DOHH2 (cell line): ENCODE results near the gene NEDD4L.

Source experiments
- H3F3A ChIP-seq: fragments of 200-600 bp; sonication (generic), shearing (Covaris generic); 2 replicates; pipeline ENCODE4 v1.6.0; 2016; ENCODE audit warnings: antibody characterized with exemption, mild to moderate bottlenecking; ENCODE audit not compliant: control insufficient read depth, insufficient read depth
- H3K27ac ChIP-seq: fragments of 200-600 bp; sonication (generic); 2 replicates; pipeline ENCODE4 v1.5.1; 2014; ENCODE audit warnings: low read depth, mild to moderate bottlenecking, low read length, moderate library complexity
- H3K27me3 ChIP-seq: fragments of 200-600 bp; sonication (generic); 2 replicates; pipeline ENCODE4 v1.6.1; 2014; ENCODE audit warnings: mild to moderate bottlenecking, low read length, mixed read lengths; ENCODE audit not compliant: control insufficient read depth
- H3K36me3 ChIP-seq: fragments of 200-600 bp; sonication (generic); 2 replicates; pipeline ENCODE4 v1.6.1; 2014; ENCODE audit warnings: mild to moderate bottlenecking, low read length, moderate library complexity, mixed read lengths; ENCODE audit not compliant: control insufficient read depth
- H3K4me1 ChIP-seq: fragments of 200-600 bp; sonication (generic); 2 replicates; pipeline ENCODE4 v1.6.1; 2014; ENCODE audit warnings: mild to moderate bottlenecking, low read length, mixed read lengths; ENCODE audit not compliant: control insufficient read depth
- H3K4me2 ChIP-seq: fragments of 200-600 bp; sonication (generic); 2 replicates; pipeline ENCODE4 v1.6.0; 2014; ENCODE audit warnings: mild to moderate bottlenecking, low read length, moderate library complexity
- H3K4me3 ChIP-seq: fragments of 200-600 bp; sonication (generic); 2 replicates; pipeline ENCODE4 v1.5.1; 2014; ENCODE audit warnings: mild to moderate bottlenecking, low read length, mixed read lengths
- H3K79me2 ChIP-seq: fragments of 200-600 bp; sonication (generic); 2 replicates; pipeline ENCODE4 v1.6.1; 2014; ENCODE audit warnings: mild to moderate bottlenecking, low read length, mixed read lengths; ENCODE audit not compliant: control insufficient read depth
- H3K9me2 ChIP-seq: fragments of 200-600 bp; sonication (generic); replicated peaks from 2 replicates; pipeline ENCODE4 v1.6.1; 2014; ENCODE audit warnings: mild to moderate bottlenecking, low read length, mixed read lengths; ENCODE audit not compliant: control insufficient read depth
- H3K9me3 ChIP-seq: fragments of 200-600 bp; sonication (generic); 2 replicates; pipeline ENCODE4 v1.6.1; 2014; ENCODE audit warnings: antibody characterized with exemption, low read length, mixed read lengths; ENCODE audit not compliant: control insufficient read depth, insufficient read depth
- H4K20me1 ChIP-seq: fragments of 200-600 bp; sonication (generic); 2 replicates; pipeline ENCODE4 v1.6.0; 2014; ENCODE audit warnings: low read depth, mild to moderate bottlenecking, antibody characterized with exemption, low read length, moderate library complexity; ENCODE audit not compliant: control insufficient read depth, insufficient read depth
- EZH2phosphoT487 ChIP-seq: fragments of 200-600 bp; sonication (generic); IDR thresholded peaks from 2 replicates; pipeline ENCODE4 v1.6.1; 2017; ENCODE audit warnings: borderline replicate concordance, mild to moderate bottlenecking, antibody characterized with exemption, low read length, moderate library complexity, mixed read lengths
- TF ChIP-seq, protein P1 (sequence below): fragments of 200-600 bp; sonication (generic); IDR thresholded peaks from one replicate; pipeline ENCODE4 v1.5.1; 2014; ENCODE audit warnings: antibody characterized with exemption, mild to moderate bottlenecking, low read depth, low read length; ENCODE audit not compliant: poor library complexity, severe bottlenecking

Gene NEDD4L

DNA sequence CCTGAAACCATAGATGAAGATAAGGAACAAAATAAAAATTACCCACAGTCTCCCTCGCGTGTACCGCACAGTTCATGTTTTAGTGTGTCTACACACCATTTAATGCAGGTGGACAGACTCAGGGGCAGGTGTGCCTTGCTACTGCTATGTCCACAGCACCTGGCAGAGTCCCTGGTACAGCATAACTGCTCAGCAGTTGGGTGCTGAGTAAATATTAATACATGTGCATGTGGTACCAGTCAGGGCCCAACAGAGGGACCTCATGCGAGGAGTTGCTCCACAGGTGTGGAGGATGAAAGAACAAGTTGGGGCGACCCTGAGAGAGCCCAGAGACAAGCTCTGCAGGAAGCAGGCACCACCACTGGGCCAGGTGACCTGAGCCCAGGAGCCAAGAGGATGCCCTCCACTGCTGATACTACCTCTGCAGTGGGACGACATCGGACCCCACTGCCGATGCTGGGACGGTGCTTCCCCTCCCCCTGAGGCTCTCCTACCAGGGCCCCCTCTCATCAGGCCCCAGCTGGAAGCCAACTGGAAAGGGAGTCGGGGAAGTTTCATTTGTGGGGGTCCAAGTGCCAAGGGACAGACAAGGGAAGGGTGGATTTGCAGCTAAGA lies 100.8 kb downstream of the NEDD4L start:
- Histone ChIP-seq H3K4me2 (no peak overlapping the region), H3K27ac (no peak overlapping the region), H3K36me3 (no peaks in the 10 kb centered on the region), H3K79me2 (peaks cover 85% of the 10 kb centered on the region), H4K20me1 (no peaks in the 10 kb centered on the region; the same call in 1 of the 2 replicates), H3K27me3 (no peaks in the 10 kb centered on the region), H3K4me3 (no peak overlapping the region), H3K4me1 (peaks cover 6% of the 10 kb centered on the region; the same call in 1 of the 2 replicates), H3K9me3 (no peaks in the 10 kb centered on the region), H3K9me2 (no peaks in the 10 kb centered on the region), H3F3A (no peaks in the 10 kb centered on the region)
- no peak for TF ChIP-seq EZH2phosphoT487
- TF ChIP-seq, protein P1, sequence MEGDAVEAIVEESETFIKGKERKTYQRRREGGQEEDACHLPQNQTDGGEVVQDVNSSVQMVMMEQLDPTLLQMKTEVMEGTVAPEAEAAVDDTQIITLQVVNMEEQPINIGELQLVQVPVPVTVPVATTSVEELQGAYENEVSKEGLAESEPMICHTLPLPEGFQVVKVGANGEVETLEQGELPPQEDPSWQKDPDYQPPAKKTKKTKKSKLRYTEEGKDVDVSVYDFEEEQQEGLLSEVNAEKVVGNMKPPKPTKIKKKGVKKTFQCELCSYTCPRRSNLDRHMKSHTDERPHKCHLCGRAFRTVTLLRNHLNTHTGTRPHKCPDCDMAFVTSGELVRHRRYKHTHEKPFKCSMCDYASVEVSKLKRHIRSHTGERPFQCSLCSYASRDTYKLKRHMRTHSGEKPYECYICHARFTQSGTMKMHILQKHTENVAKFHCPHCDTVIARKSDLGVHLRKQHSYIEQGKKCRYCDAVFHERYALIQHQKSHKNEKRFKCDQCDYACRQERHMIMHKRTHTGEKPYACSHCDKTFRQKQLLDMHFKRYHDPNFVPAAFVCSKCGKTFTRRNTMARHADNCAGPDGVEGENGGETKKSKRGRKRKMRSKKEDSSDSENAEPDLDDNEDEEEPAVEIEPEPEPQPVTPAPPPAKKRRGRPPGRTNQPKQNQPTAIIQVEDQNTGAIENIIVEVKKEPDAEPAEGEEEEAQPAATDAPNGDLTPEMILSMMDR: no peak

DNA sequence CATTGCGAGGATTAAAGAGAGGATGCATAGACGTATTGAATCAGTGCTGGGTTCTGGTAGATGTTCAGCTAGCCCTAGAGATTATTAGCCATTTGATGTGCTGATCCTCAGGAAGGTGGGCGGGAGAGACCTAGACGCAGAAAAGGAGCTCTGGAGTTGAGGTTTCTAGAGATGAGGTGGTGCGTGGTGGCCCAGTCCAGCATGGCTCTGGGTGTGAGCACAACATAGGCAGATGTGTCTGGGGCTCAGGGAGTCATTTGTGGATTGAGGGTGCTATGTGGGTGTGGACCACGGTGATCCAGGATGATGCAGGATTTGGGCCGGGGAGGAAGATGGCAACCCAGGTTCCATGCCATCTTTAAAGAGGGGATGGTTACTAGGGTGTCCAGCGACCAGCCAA lies 102.1 kb downstream of the NEDD4L start:
- Histone ChIP-seq H3K9me2 (no peaks in the 10 kb centered on the region), H3F3A (no peaks in the 10 kb centered on the region), H3K36me3 (no peaks in the 10 kb centered on the region), H3K4me2 (no peak overlapping the region), H3K79me2 (peaks cover 84% of the 10 kb centered on the region), H3K27ac (no peak overlapping the region), H3K4me1 (peaks cover 6% of the 10 kb centered on the region; the same call in 1 of the 2 replicates), H4K20me1 (no peaks in the 10 kb centered on the region; the same call in 1 of the 2 replicates), H3K4me3 (no peak overlapping the region), H3K27me3 (no peaks in the 10 kb centered on the region), H3K9me3 (no peaks in the 10 kb centered on the region)
- TF ChIP-seq EZH2phosphoT487: no peak
- TF ChIP-seq, protein P1: no peak

DNA sequence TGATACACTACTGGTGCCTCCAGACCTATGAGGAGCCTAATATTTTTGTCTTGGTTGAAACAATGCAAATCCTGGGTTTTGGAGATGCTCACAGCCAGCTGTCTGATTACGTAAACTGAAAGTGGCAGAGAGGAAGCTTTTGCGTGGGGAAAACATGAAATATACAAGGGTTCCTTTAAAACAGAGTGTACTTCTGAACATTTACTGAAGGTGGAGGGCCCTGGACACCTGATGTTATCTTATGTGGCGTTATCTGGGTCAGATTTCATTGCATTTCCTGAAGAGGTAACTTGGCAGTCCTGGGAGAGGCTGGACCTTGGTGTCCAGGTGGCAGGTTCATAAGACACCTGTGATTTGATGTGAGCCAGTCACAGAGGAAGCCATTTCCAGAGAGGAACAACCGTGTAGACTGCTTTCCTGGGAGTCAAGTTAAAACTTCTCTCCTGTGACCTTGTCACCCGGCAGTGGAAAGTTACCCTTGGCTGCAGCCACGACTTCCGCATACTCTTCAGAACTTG lies 105.0 kb downstream of the NEDD4L start:
- H3K36me3 ChIP-seq: no peaks in the 10 kb centered on the region
- no peaks in the 10 kb centered on the region for H3K27me3 ChIP-seq
- H3K9me3 ChIP-seq: no peaks in the 10 kb centered on the region
- H3K79me2 ChIP-seq: peaks cover 81% of the 10 kb centered on the region
- TF ChIP-seq EZH2phosphoT487: no peak
- TF ChIP-seq, protein P1: no peak
- no peaks in the 10 kb centered on the region; the same call in 1 of the 2 replicates for H4K20me1 ChIP-seq
- no peaks in the 10 kb centered on the region for H3F3A ChIP-seq
- H3K4me1 ChIP-seq: peaks cover 6% of the 10 kb centered on the region; the same call in 1 of the 2 replicates
- H3K9me2 ChIP-seq: no peaks in the 10 kb centered on the region
- H3K4me2 ChIP-seq: no peak overlapping the region
- no peak overlapping the region for H3K27ac ChIP-seq
- no peak overlapping the region for H3K4me3 ChIP-seq
